Keratinocyte (primary cell): ENCODE measurements around the gene HTR5A. TPM values are rescaled to one million over a fixed set of nuclear protein-coding genes. Genes with fewer than 3 reads are reported as not detected.

Experiments used
- DNase-seq: peaks from one replicate; pipeline ENCODE4 v3.0.0-alpha.2; 2011; ENCODE audit warnings: low read depth, missing footprints, low spot score
- FAIRE-seq: peaks from 2 replicates; lab custom pipeline; 2011; peaks lifted over from hg19 to GRCh38; lab: Jason Lieb, UNC
- H2AFZ ChIP-seq: 2 replicates; pipeline ENCODE4 v1.6.0; 2012; ENCODE audit warnings: low read length, control low read depth, inconsistent platforms; ENCODE audit not compliant: control insufficient read depth
- H3K27ac ChIP-seq: 2 replicates; pipeline ENCODE4 v1.5.1; 2011; ENCODE audit warnings: low read length; ENCODE audit not compliant: control insufficient read depth, insufficient read depth
- H3K27me3 ChIP-seq: 3 replicates; pipeline ENCODE4 v1.6.0; 2011; ENCODE audit warnings: low read length; ENCODE audit not compliant: control insufficient read depth, insufficient read depth; ENCODE audit errors: extremely low read depth
- H3K36me3 ChIP-seq, 2 experiments: 2 replicates in 1 of 2; 3 replicates in 1 of 2; pipeline ENCODE4 v1.5.1; 2011; ENCODE audit warnings: low read length in 2 of 2, mild to moderate bottlenecking in 1 of 2; ENCODE audit not compliant: control insufficient read depth in 2 of 2, insufficient read depth in 2 of 2; ENCODE audit errors: extremely low read depth in 1 of 2
- H3K4me1 ChIP-seq: 3 replicates; pipeline ENCODE4 v1.5.1; 2011; ENCODE audit warnings: low read length; ENCODE audit not compliant: control insufficient read depth, insufficient read depth; ENCODE audit errors: extremely low read depth
- H3K4me2 ChIP-seq: 3 replicates; pipeline ENCODE4 v1.6.0; 2011; ENCODE audit warnings: low read depth, low read length; ENCODE audit not compliant: control insufficient read depth, insufficient read depth; ENCODE audit errors: extremely low read depth
- H3K4me3 ChIP-seq, 3 experiments: fragments of 200-600 bp in 1 of 3; sonication (generic) in 1 of 3; 2 replicates in 2 of 3; 3 replicates in 1 of 3; pipeline ENCODE4 v1.5.1; 2011 to 2016; ENCODE audit warnings: low read length in 3 of 3, mild to moderate bottlenecking in 3 of 3, control low read depth in 2 of 3, inconsistent platforms in 1 of 3, low read depth in 1 of 3, mixed read lengths in 1 of 3, mixed run types in 1 of 3, moderate library complexity in 1 of 3; ENCODE audit not compliant: control insufficient read depth in 2 of 3, insufficient read depth in 2 of 3; ENCODE audit errors: extremely low read depth in 1 of 3
- H3K79me2 ChIP-seq: 2 replicates; pipeline ENCODE4 v1.6.0; 2012; ENCODE audit warnings: low read length; ENCODE audit not compliant: control insufficient read depth, insufficient read depth
- H3K9ac ChIP-seq: 3 replicates; pipeline ENCODE4 v1.6.0; 2011; ENCODE audit warnings: low read length; ENCODE audit not compliant: control insufficient read depth, insufficient read depth; ENCODE audit errors: extremely low read depth
- H3K9me1 ChIP-seq: 3 replicates; pipeline ENCODE4 v1.6.0; 2011; ENCODE audit warnings: low read length; ENCODE audit not compliant: control insufficient read depth, insufficient read depth; ENCODE audit errors: extremely low read depth
- H3K9me3 ChIP-seq: 2 replicates; pipeline ENCODE4 v1.5.1; 2012; ENCODE audit warnings: low read depth, low read length; ENCODE audit not compliant: control insufficient read depth
- H4K20me1 ChIP-seq: 3 replicates; pipeline ENCODE4 v1.6.0; 2011; ENCODE audit warnings: low read length; ENCODE audit not compliant: control insufficient read depth, insufficient read depth; ENCODE audit errors: extremely low read depth
- EZH2 ChIP-seq: IDR thresholded peaks from one replicate; pipeline ENCODE4 v1.6.1; 2012; ENCODE audit warnings: inconsistent platforms, mild to moderate bottlenecking, low read length, moderate library complexity
- dilution Hi-C: fragments of 300-500 bp; cut with MboI; formaldehyde crosslinking; loops from one replicate; pipeline ENCODE4 v1.7.0; 2020; ENCODE audit warnings: low sequenced_read_pairs; ENCODE audit not compliant: extremely low pct_ligation_motif_present
- polyA plus RNA-seq, 5 experiments: library from polyadenylated mRNA; depleted of rRNA in 3 of 5; stranded (reverse) in 3 of 5; stranded (forward) in 1 of 5; unstranded in 1 of 5; fragments of >200 nt; gene quantifications; 1 replicate in 1 of 5; 2 replicates in 3 of 5; 3 replicates in 1 of 5; pipeline versions ENCODE4 v1.2.1 to v1.2.3, GENCODE V29; 2011 to 2012; ENCODE audit warnings: missing spikeins in 2 of 5, low read depth in 1 of 5, low replicate concordance in 1 of 5
- TF ChIP-seq, protein P1 (sequence below), 3 experiments: IDR thresholded peaks in 1 of 3; conservative IDR thresholded peaks in 1 of 3; optimal IDR thresholded peaks in 1 of 3; 2 replicates in 2 of 3; 3 replicates in 1 of 3; pipeline versions ENCODE3 to v1.5.1; 2011; ENCODE audit warnings: low read length in 3 of 3, mild to moderate bottlenecking in 3 of 3, moderate library complexity in 2 of 3, control low read depth in 1 of 3, inconsistent platforms in 1 of 3; ENCODE audit not compliant: insufficient read depth in 2 of 3; ENCODE audit errors: extremely low read depth in 1 of 3

Gene HTR5A
- polyA plus RNA-seq, 1 donor (not counting 4 experiments of a cell fraction or from before 2014, with no cell fraction given): not detected

- TF ChIP-seq, protein P1, sequence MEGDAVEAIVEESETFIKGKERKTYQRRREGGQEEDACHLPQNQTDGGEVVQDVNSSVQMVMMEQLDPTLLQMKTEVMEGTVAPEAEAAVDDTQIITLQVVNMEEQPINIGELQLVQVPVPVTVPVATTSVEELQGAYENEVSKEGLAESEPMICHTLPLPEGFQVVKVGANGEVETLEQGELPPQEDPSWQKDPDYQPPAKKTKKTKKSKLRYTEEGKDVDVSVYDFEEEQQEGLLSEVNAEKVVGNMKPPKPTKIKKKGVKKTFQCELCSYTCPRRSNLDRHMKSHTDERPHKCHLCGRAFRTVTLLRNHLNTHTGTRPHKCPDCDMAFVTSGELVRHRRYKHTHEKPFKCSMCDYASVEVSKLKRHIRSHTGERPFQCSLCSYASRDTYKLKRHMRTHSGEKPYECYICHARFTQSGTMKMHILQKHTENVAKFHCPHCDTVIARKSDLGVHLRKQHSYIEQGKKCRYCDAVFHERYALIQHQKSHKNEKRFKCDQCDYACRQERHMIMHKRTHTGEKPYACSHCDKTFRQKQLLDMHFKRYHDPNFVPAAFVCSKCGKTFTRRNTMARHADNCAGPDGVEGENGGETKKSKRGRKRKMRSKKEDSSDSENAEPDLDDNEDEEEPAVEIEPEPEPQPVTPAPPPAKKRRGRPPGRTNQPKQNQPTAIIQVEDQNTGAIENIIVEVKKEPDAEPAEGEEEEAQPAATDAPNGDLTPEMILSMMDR (optimal IDR thresholded peaks at IDR 0.05 in 1 of 3, IDR thresholded peaks at IDR 0.05 in 1 of 3, conservative IDR thresholded peaks at IDR 0.05 in 1 of 3; ENCODE audit: extremely low read depth in 1 of 3, insufficient read depth in 2 of 3, low read length in 3 of 3): no peak
- no peak for TF ChIP-seq EZH2
- Histone ChIP-seq H3K9ac (no peak overlapping the region), H3K4me2 (no peak overlapping the region), H3K36me3 (no peaks in the 10 kb centered on the region), H3K4me3 (no peak overlapping the region), H3K9me1 (no peaks in the 10 kb centered on the region), H4K20me1 (no peaks in the 10 kb centered on the region), H2AFZ (no peak overlapping the region), H3K4me1 (no peaks in the 10 kb centered on the region), H3K9me3 (peaks cover 2% of the 10 kb centered on the region), H3K27me3 (no peaks in the 10 kb centered on the region), H3K79me2 (no peaks in the 10 kb centered on the region), H3K27ac (no peak overlapping the region)
- dilution Hi-C loops: no loop called here
- FAIRE-seq (no peak), DNase-seq (no peak)
Observed at GRCh38 chr7:155084021-155084420, 13.9 kb downstream of the HTR5A start.

DNA sequence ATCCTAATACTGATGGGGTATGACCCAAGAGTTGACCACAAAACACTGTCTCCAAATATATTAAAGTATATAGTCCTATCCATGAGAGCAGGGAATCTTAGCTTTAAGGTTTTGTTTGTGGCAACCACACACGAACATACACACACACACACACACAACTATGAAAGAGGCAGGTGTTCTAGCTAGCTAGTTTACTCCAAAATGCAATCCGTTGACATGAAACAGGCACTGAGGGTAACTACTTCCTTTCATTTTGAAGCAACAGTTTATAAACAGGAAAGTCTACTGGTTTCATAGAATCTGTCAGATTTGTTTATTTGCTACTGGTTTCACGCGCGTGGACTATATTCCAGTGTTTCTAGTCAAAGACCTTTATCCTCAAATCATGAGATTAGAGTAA, 14.8 kb downstream of the HTR5A start:
- Histone ChIP-seq H3K36me3 (no peaks in the 10 kb centered on the region), H3K27ac (no peak overlapping the region), H3K9me1 (no peaks in the 10 kb centered on the region), H4K20me1 (no peaks in the 10 kb centered on the region), H3K79me2 (no peaks in the 10 kb centered on the region), H3K4me2 (no peak overlapping the region), H2AFZ (no peak overlapping the region), H3K9ac (no peak overlapping the region), H3K4me3 (no peak overlapping the region), H3K4me1 (no peaks in the 10 kb centered on the region), H3K27me3 (no peaks in the 10 kb centered on the region), H3K9me3 (peaks cover 2% of the 10 kb centered on the region)
- TF ChIP-seq, protein P1 (optimal IDR thresholded peaks at IDR 0.05 in 1 of 3, IDR thresholded peaks at IDR 0.05 in 1 of 3, conservative IDR thresholded peaks at IDR 0.05 in 1 of 3; ENCODE audit: extremely low read depth in 1 of 3, insufficient read depth in 2 of 3, low read length in 3 of 3): no peak
- TF ChIP-seq EZH2: no peak
- DNase-seq (no peak), FAIRE-seq (no peak)
- dilution Hi-C loops: no loop called here
